Measurements from ENCODE around the gene CCNF.

- TF ChIP-seq SUZ12 (IDR thresholded peaks at IDR 0.05; ENCODE audit: extremely low read depth, insufficient read depth, insufficient read length) (no peak), YY1 (IDR thresholded peaks at IDR 0.05; ENCODE audit: insufficient read depth, insufficient read length) (no peak), ZNF274 (IDR thresholded peaks at IDR 0.05; ENCODE audit: low read depth, low read length) (no peak)
Measured at GRCh38 chr16:2466667-2467527, 37.6 kb downstream of the CCNF start.

Measured in NT2/D1 (cell line).